Measurements from ENCODE around the gene ZP1.
A peak's percentile ranks its signal among the peaks of the same experiment; 100 is the strongest.

ZP1 gene

GRCh38 chr11:60852117-60852981 is 15.0 kb upstream of the ZP1 start:
- peaks cover 31% of the 10 kb centered on the region for H3K36me3 Mint-ChIP-seq
- H3K4me1 Mint-ChIP-seq: peaks cover 4% of the 10 kb centered on the region

DNA sequence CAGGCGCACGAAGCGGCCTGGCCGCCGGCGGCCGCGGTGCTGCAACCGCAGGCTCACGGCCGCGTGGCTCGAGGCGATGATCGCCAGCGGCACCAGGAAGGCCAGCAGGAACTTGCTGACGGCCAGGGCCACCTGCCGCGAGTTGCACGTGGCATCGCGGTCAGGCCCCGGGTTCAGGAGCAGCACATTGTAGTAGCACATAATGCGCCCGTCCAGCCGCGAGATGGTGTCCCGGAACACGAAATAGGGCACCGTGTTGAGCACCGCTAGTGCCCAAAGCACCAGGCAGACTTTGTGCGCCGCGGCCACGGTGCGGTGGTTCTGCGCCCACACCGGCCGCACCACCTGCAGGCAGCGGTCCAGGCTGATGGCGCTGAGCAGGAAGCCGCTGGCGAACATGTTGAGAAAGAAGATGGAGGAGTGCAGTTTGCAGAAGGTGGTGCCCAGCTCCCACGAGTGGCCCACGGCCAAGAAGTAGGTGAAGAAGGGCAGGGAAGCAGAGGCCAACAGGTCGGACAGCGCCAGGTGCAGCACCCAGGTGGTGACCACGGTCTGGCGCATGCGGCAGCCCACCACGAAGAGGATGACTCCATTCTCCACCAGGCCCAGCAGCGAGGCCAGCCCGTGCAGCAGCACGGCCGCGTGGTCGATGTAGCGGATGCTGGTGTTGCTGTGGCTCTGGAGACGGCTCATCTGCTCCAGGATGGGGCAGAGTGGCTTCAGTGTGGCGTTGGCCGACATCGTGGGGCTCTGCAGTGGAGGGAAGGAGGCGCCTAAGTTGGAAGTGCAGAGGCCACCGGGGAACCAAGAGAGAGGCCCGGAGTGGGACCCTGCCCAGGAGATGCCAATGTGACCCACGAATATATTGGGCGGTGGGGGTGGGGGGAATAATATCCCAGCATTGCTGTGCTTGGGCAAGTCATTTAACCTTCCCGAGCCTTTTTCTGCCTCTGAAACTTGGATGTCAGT is 14.1 kb upstream of the ZP1 start:
- no peak for DNase-seq (ENCODE audit: low spot score in 2 of 2)
- H3K9me3 Mint-ChIP-seq: no peaks in the 10 kb centered on the region
- no peak overlapping the region for H3K4me3 Mint-ChIP-seq
- H3K36me3 Mint-ChIP-seq: peaks cover 26% of the 10 kb centered on the region
- ATAC-seq (ENCODE audit: low read depth): no peak
- H3K27me3 Mint-ChIP-seq: no peaks in the 10 kb centered on the region
- peaks cover 4% of the 10 kb centered on the region for H3K4me1 Mint-ChIP-seq
- no peak overlapping the region for H3K27ac Mint-ChIP-seq

More at GRCh38 chr11:60852117-60852981, 15.0 kb upstream of the ZP1 start:
- no peak overlapping the region for H3K27ac Mint-ChIP-seq
- no peak overlapping the region for H3K4me3 Mint-ChIP-seq
- H3K9me3 Mint-ChIP-seq: no peaks in the 10 kb centered on the region
- no peak for ATAC-seq (ENCODE audit: low read depth)
- no peak for DNase-seq (ENCODE audit: low spot score in 2 of 2)
- H3K27me3 Mint-ChIP-seq: no peaks in the 10 kb centered on the region

- no peaks in the 10 kb centered on the region for H3K9me3 Mint-ChIP-seq
- peaks cover 4% of the 10 kb centered on the region for H3K4me1 Mint-ChIP-seq
- no peak overlapping the region for H3K27ac Mint-ChIP-seq
- DNase-seq (ENCODE audit: low spot score in 2 of 2) (no peak), ATAC-seq (ENCODE audit: low read depth) (no peak)
- no peaks in the 10 kb centered on the region for H3K27me3 Mint-ChIP-seq
- H3K4me3 Mint-ChIP-seq: no peak overlapping the region
- peaks cover 22% of the 10 kb centered on the region for H3K36me3 Mint-ChIP-seq
Observed at GRCh38 chr11:60854140-60854846, 13.0 kb upstream of the ZP1 start.

- DNase-seq (ENCODE audit: low spot score in 2 of 2) (no peak), ATAC-seq (ENCODE audit: low read depth) (no peak)
- Mint-ChIP-seq H3K9me3 (no peaks in the 10 kb centered on the region), H3K36me3 (peaks cover 18% of the 10 kb centered on the region), H3K4me3 (no peak overlapping the region), H3K27ac (no peak overlapping the region), H3K4me1 (peaks cover 5% of the 10 kb centered on the region), H3K27me3 (no peaks in the 10 kb centered on the region)
Observed at GRCh38 chr11:60854847-60855725, 12.3 kb upstream of the ZP1 start.

GRCh38 chr11:60855726-60856633 is 11.4 kb upstream of the ZP1 start, which contains the start of gene PTGDR2:
TSS of gene PTGDR2 (minus strand) at chr11:60855950. CDS start at chr11:60853722, 2,228 bp downstream.
- Mint-ChIP-seq H3K36me3 (peaks cover 13% of the 10 kb centered on the region), H3K9me3 (no peaks in the 10 kb centered on the region), H3K4me3 (no peak within 1 kb of the TSS), H3K27ac (no peak within 1 kb of the TSS), H3K27me3 (no peaks in the 10 kb centered on the region), H3K4me1 (peaks cover 5% of the 10 kb centered on the region)
- DNase-seq (ENCODE audit: low spot score in 2 of 2) (no peak), ATAC-seq (ENCODE audit: low read depth) (no peak)

DNA sequence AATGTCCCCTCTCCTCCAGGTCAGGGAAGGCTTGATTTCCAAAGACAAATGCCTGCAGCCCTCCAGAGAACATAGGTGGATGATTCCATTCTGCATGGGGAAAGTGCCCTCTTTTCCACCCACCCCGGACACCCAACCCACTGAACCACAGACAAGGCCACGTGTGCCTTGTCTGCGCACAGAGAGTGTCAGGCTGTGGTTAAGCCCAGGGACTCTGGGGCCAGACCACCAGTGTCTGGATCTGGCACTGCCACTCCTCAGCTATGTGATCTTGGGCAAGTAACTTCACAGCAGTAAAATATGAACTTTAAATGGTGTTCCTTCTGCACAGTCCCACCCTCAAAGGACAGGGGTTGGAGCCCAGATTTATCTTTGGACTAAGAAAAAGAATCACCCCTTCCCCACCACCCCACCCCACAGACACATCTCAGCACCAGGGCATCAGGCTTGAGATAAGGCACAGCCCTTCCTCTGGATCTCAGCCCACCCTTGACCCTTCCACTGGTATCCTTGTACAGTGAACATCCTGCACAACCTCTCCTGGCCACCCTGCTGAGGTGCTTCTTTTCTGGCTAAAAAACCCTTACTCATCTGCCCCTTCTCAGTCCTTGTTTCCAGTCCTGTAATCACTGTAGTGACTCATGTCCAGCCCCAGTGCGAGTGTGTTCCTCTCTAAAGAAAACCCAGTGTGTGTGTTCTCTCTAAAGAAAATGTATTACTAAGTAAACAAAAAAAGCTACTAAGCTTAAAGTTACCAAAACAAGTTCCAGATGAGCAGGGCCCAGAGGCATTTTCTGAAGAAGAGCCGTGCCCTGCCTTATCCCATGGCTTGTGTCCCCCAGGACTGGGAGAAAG is 9.7 kb upstream of the ZP1 start:
- Mint-ChIP-seq H3K9me3 (no peaks in the 10 kb centered on the region), H3K4me3 (no peak overlapping the region)
- DNase-seq (ENCODE audit: low spot score in 2 of 2): no peak

DNA sequence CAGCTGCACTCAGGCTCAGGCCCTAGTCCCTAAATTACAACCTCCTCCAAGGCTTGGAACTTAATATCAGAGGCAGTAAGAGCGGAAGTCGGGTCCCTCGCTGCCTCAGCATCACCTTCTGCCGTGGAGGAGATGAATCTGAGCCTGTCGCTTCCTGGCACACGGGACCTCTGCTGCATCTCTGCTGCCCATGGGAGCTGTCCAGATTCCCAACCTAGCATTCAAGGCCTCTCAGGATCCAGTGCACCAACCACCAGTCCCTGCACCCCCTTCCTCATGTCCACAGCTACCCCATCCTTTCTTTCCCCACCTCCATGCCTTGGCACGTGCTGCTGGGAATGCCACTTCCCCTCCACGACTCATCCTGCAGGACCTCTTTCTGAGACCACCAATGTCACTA is 9.1 kb upstream of the ZP1 start:
- no peak for ATAC-seq (ENCODE audit: low read depth)
- H3K27ac Mint-ChIP-seq: no peak overlapping the region
- no peak for DNase-seq (ENCODE audit: low spot score in 2 of 2)
- H3K4me3 Mint-ChIP-seq: no peak overlapping the region
- H3K27me3 Mint-ChIP-seq: no peaks in the 10 kb centered on the region
- H3K36me3 Mint-ChIP-seq: peaks cover under 1% of the 10 kb centered on the region
- H3K4me1 Mint-ChIP-seq: peaks cover 5% of the 10 kb centered on the region
- H3K9me3 Mint-ChIP-seq: no peaks in the 10 kb centered on the region

More for the DNA sequence above, 9.7 kb upstream of the ZP1 start:
- peaks cover 5% of the 10 kb centered on the region for H3K4me1 Mint-ChIP-seq
- ATAC-seq (ENCODE audit: low read depth): no peak
- no peak overlapping the region for H3K27ac Mint-ChIP-seq
- H3K27me3 Mint-ChIP-seq: no peaks in the 10 kb centered on the region
- H3K36me3 Mint-ChIP-seq: peaks cover 3% of the 10 kb centered on the region

DNA sequence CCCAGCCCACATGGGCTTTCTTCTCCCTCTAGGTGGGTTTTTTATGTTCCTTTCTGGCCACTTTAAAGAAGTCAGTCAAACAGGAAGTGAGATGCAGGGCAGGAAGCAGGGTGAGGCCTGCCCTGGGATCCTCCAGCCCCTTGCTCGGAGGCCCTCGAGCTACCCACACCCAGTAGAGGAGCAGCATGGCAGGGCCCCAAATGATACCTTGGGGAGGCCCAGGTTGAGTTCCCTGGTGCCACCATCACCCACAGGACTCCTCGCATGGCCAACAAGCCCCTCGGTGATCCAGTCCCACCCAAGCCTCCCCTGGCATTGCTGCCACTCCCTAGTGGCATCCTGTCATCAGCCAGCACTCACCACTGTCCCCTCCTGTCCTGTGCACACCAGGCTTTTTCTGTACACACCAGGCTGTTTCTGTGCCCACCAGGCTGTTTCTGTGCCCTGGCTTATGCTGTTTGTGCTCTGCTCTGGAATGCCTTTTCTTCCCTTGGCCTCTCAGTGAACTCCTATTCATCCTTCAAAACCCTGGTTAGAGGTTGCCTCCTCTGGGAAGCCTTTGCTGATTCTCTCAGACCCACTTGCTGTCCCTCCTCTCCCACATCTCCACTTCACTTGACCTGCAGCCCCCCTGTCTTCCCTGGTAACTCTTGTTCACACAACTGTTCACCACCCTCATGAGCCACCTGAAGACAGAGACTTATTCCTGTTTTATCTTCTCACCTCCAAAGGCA is 8.4 kb upstream of the ZP1 start:
- ATAC-seq (ENCODE audit: low read depth): no peak
- peak overlapping the region; percentile 62 for H3K27ac Mint-ChIP-seq
- no peaks in the 10 kb centered on the region for H3K27me3 Mint-ChIP-seq
- DNase-seq (ENCODE audit: low spot score in 2 of 2): no peak
- H3K4me1 Mint-ChIP-seq: peaks cover 5% of the 10 kb centered on the region
- H3K9me3 Mint-ChIP-seq: no peaks in the 10 kb centered on the region
- no peak overlapping the region for H3K4me3 Mint-ChIP-seq
- no peaks in the 10 kb centered on the region for H3K36me3 Mint-ChIP-seq

GRCh38 chr11:60859616-60860250 is 7.6 kb upstream of the ZP1 start:
- no peaks in the 10 kb centered on the region for H3K36me3 Mint-ChIP-seq
- H3K27me3 Mint-ChIP-seq: no peaks in the 10 kb centered on the region
- H3K27ac Mint-ChIP-seq: peak overlapping the region; percentile 62
- DNase-seq (ENCODE audit: low spot score in 2 of 2): no peak
- no peak for ATAC-seq (ENCODE audit: low read depth)
- H3K4me3 Mint-ChIP-seq: no peak overlapping the region
- no peaks in the 10 kb centered on the region for H3K9me3 Mint-ChIP-seq
- peaks cover 5% of the 10 kb centered on the region for H3K4me1 Mint-ChIP-seq

GRCh38 chr11:60860943-60861342 is 6.4 kb upstream of the ZP1 start:
- Mint-ChIP-seq H3K9me3 (no peaks in the 10 kb centered on the region), H3K27me3 (no peaks in the 10 kb centered on the region), H3K4me3 (no peak overlapping the region), H3K36me3 (no peaks in the 10 kb centered on the region), H3K27ac (no peak overlapping the region), H3K4me1 (peaks cover 3% of the 10 kb centered on the region)
- ATAC-seq (ENCODE audit: low read depth) (no peak), DNase-seq (ENCODE audit: low spot score in 2 of 2) (no peak)

DNA sequence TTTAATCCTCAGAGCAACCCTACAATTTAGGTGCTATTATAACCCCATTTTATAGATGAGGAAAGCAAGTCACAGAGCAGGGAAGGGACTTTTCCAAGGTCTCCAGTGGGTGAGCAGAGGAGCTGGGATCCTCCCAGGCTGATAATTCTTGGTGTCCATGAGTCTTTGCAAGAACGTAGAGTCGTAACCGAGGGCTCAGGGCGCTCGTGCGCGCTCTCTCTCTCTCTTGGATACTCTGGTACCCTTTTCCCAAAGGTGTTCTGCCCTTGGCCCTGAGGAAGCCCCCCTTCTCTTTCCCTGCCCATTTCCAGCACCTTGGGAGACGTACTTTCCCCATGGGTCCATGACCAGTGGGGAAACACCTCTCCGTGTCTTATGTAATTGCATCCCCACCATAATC is 5.2 kb upstream of the ZP1 start:
- H3K27ac Mint-ChIP-seq: no peak overlapping the region
- H3K4me1 Mint-ChIP-seq: peaks cover 3% of the 10 kb centered on the region
- no peak for DNase-seq (ENCODE audit: low spot score in 2 of 2)
- H3K27me3 Mint-ChIP-seq: no peaks in the 10 kb centered on the region
- H3K36me3 Mint-ChIP-seq: no peaks in the 10 kb centered on the region
- H3K4me3 Mint-ChIP-seq: no peak overlapping the region
- ATAC-seq (ENCODE audit: low read depth): no peak
- no peaks in the 10 kb centered on the region for H3K9me3 Mint-ChIP-seq
